Measurements from ENCODE around the gene PXT1.

The PXT1 gene

GRCh38 chr6:36346486-36347273 lies 96.0 kb downstream of the PXT1 start:
- DNase-seq (ENCODE audit: low read depth, low spot score), result no peak

- DNase-seq (ENCODE audit: low read depth, low spot score), result no peak
Measured at GRCh38 chr6:36345681-36346466, 96.8 kb downstream of the PXT1 start.

- DNase-seq (ENCODE audit: low read depth, low spot score), result no peak
Measured at GRCh38 chr6:36343109-36343680, 99.5 kb downstream of the PXT1 start.

GRCh38 chr6:36340618-36341454 lies 101.8 kb downstream of the PXT1 start:
- no peak for DNase-seq (ENCODE audit: low read depth, low spot score)

All from brain pericyte (primary cell).